HEK293 (cell line): ENCODE measurements around the gene QSER1.

Experiments
- CTCF ChIA-PET: fragments of 350-600 bp; formaldehyde crosslinking; extraction: SDS; loops from one replicate; lab custom pipeline; 2021; ENCODE audit warnings: antibody characterized with exemption; lab: Yijun Ruan, JAX
- POLR2A ChIA-PET: fragments of 300-600 bp; formaldehyde crosslinking; extraction: SDS; loops from one replicate; lab custom pipeline; 2020; ENCODE audit warnings: antibody characterized with exemption, inconsistent platforms; lab: Yijun Ruan, JAX
- H3K27ac ChIP-seq: fragments of 200-500 bp; sonication (Bioruptor generic); 2 replicates; pipeline ENCODE4 v1.5.1; 2014; ENCODE audit warnings: low read depth, low read length, control low read depth, inconsistent platforms; ENCODE audit errors: extremely low read depth
- H3K36me3 ChIP-seq, 2 experiments: fragments of 200-500 bp in 1 of 2; sonication (Bioruptor generic) in 1 of 2; 1 replicate in 1 of 2; 2 replicates in 1 of 2; pipeline ENCODE4 v1.5.1; 2014 to 2017; ENCODE audit warnings: inconsistent platforms in 2 of 2, low read length in 2 of 2; ENCODE audit not compliant: control insufficient read depth in 2 of 2, insufficient read depth in 1 of 2
- H3K4me1 ChIP-seq: fragments of 200-500 bp; sonication (Bioruptor generic); 2 replicates; pipeline ENCODE4 v1.5.1; 2014; ENCODE audit warnings: mild to moderate bottlenecking, low read length, inconsistent platforms; ENCODE audit not compliant: control insufficient read depth, insufficient read depth
- H3K4me3 ChIP-seq: 2 replicates; pipeline ENCODE4 v1.5.1; 2011; ENCODE audit warnings: low read depth, mild to moderate bottlenecking, control low read depth, low read length, moderate library complexity
- H3K9me3 ChIP-seq: fragments of 200-500 bp; sonication (Bioruptor generic); 2 replicates; pipeline ENCODE4 v1.5.1; 2014; ENCODE audit warnings: low read depth, low read length, inconsistent platforms; ENCODE audit not compliant: control insufficient read depth, insufficient read depth
- FEZF1 ChIP-seq: fragments of 450-650 bp; formaldehyde crosslinking; IDR thresholded peaks from 2 replicates; pipeline ENCODE4 v1.5.1; 2016; ENCODE audit warnings: missing biosample characterization, missing genetic modification characterization
- GFI1B ChIP-seq: fragments of 450-650 bp; formaldehyde crosslinking; IDR thresholded peaks from 2 replicates; pipeline ENCODE4 v1.5.1; 2016; ENCODE audit warnings: missing biosample characterization, missing genetic modification characterization
- OVOL3 ChIP-seq: fragments of 450-650 bp; formaldehyde crosslinking; IDR thresholded peaks from 2 replicates; pipeline ENCODE4 v1.5.1; 2016; ENCODE audit warnings: missing biosample characterization, missing genetic modification characterization
- SCRT2 ChIP-seq: fragments of 450-650 bp; formaldehyde crosslinking; IDR thresholded peaks from 2 replicates; pipeline ENCODE4 v1.5.1; 2016; ENCODE audit warnings: missing biosample characterization, missing genetic modification characterization
- ZBTB1 ChIP-seq: fragments of 450-650 bp; formaldehyde crosslinking; IDR thresholded peaks from 2 replicates; pipeline ENCODE4 v1.5.1; 2016; ENCODE audit warnings: missing biosample characterization, missing genetic modification characterization
- ZBTB21 ChIP-seq: fragments of 450-650 bp; formaldehyde crosslinking; IDR thresholded peaks from 2 replicates; pipeline ENCODE4 v1.5.1; 2017; ENCODE audit warnings: missing biosample characterization, missing genetic modification characterization
- ZIC2 ChIP-seq: fragments of 450-650 bp; formaldehyde crosslinking; IDR thresholded peaks from 2 replicates; pipeline ENCODE4 v1.5.1; 2016; ENCODE audit warnings: missing biosample characterization, missing genetic modification characterization
- ZNF112 ChIP-seq: fragments of 450-650 bp; formaldehyde crosslinking; IDR thresholded peaks from 2 replicates; pipeline ENCODE4 v1.5.0; 2017; ENCODE audit warnings: missing biosample characterization, missing genetic modification characterization
- ZNF169 ChIP-seq: fragments of 450-650 bp; formaldehyde crosslinking; IDR thresholded peaks from 2 replicates; pipeline ENCODE4 v1.5.1; 2016; ENCODE audit warnings: missing biosample characterization, missing genetic modification characterization
- ZNF184 ChIP-seq: fragments of 450-650 bp; IDR thresholded peaks from 2 replicates; pipeline ENCODE4 v1.5.1; 2018; ENCODE audit warnings: missing biosample characterization, mild to moderate bottlenecking, missing genetic modification characterization
- ZNF19 ChIP-seq: fragments of 450-650 bp; formaldehyde crosslinking; IDR thresholded peaks from 2 replicates; pipeline ENCODE4; 2016; ENCODE audit warnings: missing biosample characterization, missing genetic modification characterization, low read depth
- ZNF221 ChIP-seq: fragments of 450-650 bp; formaldehyde crosslinking; IDR thresholded peaks from 2 replicates; pipeline ENCODE4 v1.5.1; 2017; ENCODE audit warnings: missing biosample characterization, missing genetic modification characterization, borderline replicate concordance
- ZNF26 ChIP-seq: fragments of 450-650 bp; formaldehyde crosslinking; IDR thresholded peaks from 2 replicates; pipeline ENCODE4 v1.5.1; 2016; ENCODE audit warnings: missing biosample characterization, missing genetic modification characterization
- ZNF280C ChIP-seq: fragments of 450-650 bp; formaldehyde crosslinking; IDR thresholded peaks from 2 replicates; pipeline ENCODE4 v1.5.1; 2016; ENCODE audit warnings: missing biosample characterization, missing genetic modification characterization
- ZNF416 ChIP-seq: fragments of 450-650 bp; formaldehyde crosslinking; IDR thresholded peaks from 2 replicates; pipeline ENCODE4 v1.5.1; 2016; ENCODE audit warnings: missing biosample characterization, missing genetic modification characterization
- ZNF544 ChIP-seq: fragments of 450-650 bp; formaldehyde crosslinking; IDR thresholded peaks from 2 replicates; pipeline ENCODE4 v1.5.0; 2017; ENCODE audit warnings: missing biosample characterization, missing genetic modification characterization
- ZNF596 ChIP-seq: fragments of 450-650 bp; IDR thresholded peaks from 2 replicates; pipeline ENCODE4 v1.5.0; 2018; ENCODE audit warnings: missing biosample characterization, mild to moderate bottlenecking, missing genetic modification characterization, moderate library complexity
- ZNF610 ChIP-seq: fragments of 450-650 bp; formaldehyde crosslinking; IDR thresholded peaks from 2 replicates; pipeline ENCODE4 v1.5.1; 2016; ENCODE audit warnings: missing biosample characterization, missing genetic modification characterization, borderline replicate concordance
- ZNF623 ChIP-seq: fragments of 450-650 bp; formaldehyde crosslinking; IDR thresholded peaks from 2 replicates; pipeline ENCODE4 v1.5.1; 2016; ENCODE audit warnings: missing biosample characterization, missing genetic modification characterization
- ZNF777 ChIP-seq: fragments of 450-650 bp; formaldehyde crosslinking; IDR thresholded peaks from 2 replicates; pipeline ENCODE4 v1.5.1; 2017; ENCODE audit warnings: missing biosample characterization, missing genetic modification characterization, borderline replicate concordance
- TF ChIP-seq, protein P1 (sequence below): fragments of 450-650 bp; formaldehyde crosslinking; conservative IDR thresholded peaks from 2 replicates; pipeline ENCODE4 v1.5.1; 2016; ENCODE audit warnings: low read depth, missing biosample characterization, missing genetic modification characterization
- TF ChIP-seq, protein P2 (sequence below): fragments of 450-650 bp; formaldehyde crosslinking; IDR thresholded peaks from 2 replicates; pipeline ENCODE4 v1.5.1; 2016; ENCODE audit warnings: missing biosample characterization, missing genetic modification characterization
- TF ChIP-seq, protein P3 (sequence below): fragments of 450-650 bp; formaldehyde crosslinking; IDR thresholded peaks from 2 replicates; pipeline ENCODE4 v1.5.1; 2016; ENCODE audit warnings: missing biosample characterization, missing genetic modification characterization

Gene QSER1

GRCh38 chr11:32919338-32919737 is 26.7 kb downstream of the QSER1 start:
- CTCF ChIA-PET, result no interaction called here
- no peak overlapping the region for H3K27ac ChIP-seq
- POLR2A ChIA-PET, result no interaction called here
- no peaks in the 10 kb centered on the region for H3K9me3 ChIP-seq
- H3K4me3 ChIP-seq, result no peak overlapping the region
- TF ChIP-seq ZNF26 (tag by site-specific recombination), result no peak
- no peak for TF ChIP-seq ZNF416 (tag by site-specific recombination)
- no peak for TF ChIP-seq ZNF623 (tag by site-specific recombination)
- no peak for TF ChIP-seq ZNF544 (tag by site-specific recombination)
- no peak for TF ChIP-seq ZIC2
- TF ChIP-seq ZNF610 (tag by site-specific recombination), result no peak
- no peak for TF ChIP-seq SCRT2
- TF ChIP-seq FEZF1 (tag by site-specific recombination), result no peak
- no peaks in the 10 kb centered on the region for H3K36me3 ChIP-seq
- H3K4me1 ChIP-seq, result no peaks in the 10 kb centered on the region

- Histone ChIP-seq H3K4me3 (no peak overlapping the region), H3K36me3 (no peaks in the 10 kb centered on the region), H3K27ac (no peak overlapping the region), H3K4me1 (no peaks in the 10 kb centered on the region), H3K9me3 (no peaks in the 10 kb centered on the region)
- TF ChIP-seq, protein P1, sequence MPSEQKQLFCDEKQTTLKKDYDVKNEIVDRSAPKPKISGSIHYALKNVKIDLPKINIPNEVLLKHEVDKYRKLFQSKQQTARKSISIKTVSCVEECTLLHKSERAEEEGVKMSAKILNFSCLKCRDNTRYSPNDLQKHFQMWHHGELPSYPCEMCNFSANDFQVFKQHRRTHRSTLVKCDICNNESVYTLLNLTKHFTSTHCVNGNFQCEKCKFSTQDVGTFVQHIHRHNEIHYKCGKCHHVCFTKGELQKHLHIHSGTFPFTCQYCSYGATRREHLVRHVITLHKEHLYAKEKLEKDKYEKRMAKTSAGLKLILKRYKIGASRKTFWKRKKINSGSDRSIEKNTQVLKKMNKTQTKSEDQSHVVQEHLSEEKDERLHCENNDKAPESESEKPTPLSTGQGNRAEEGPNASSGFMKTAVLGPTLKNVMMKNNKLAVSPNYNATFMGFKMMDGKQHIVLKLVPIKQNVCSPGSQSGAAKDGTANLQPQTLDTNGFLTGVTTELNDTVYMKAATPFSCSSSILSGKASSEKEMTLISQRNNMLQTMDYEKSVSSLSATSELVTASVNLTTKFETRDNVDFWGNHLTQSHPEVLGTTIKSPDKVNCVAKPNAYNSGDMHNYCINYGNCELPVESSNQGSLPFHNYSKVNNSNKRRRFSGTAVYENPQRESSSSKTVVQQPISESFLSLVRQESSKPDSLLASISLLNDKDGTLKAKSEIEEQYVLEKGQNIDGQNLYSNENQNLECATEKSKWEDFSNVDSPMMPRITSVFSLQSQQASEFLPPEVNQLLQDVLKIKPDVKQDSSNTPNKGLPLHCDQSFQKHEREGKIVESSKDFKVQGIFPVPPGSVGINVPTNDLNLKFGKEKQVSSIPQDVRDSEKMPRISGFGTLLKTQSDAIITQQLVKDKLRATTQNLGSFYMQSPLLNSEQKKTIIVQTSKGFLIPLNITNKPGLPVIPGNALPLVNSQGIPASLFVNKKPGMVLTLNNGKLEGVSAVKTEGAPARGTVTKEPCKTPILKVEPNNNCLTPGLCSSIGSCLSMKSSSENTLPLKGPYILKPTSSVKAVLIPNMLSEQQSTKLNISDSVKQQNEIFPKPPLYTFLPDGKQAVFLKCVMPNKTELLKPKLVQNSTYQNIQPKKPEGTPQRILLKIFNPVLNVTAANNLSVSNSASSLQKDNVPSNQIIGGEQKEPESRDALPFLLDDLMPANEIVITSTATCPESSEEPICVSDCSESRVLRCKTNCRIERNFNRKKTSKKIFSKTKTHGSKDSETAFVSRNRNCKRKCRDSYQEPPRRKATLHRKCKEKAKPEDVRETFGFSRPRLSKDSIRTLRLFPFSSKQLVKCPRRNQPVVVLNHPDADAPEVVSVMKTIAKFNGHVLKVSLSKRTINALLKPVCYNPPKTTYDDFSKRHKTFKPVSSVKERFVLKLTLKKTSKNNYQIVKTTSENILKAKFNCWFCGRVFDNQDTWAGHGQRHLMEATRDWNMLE (tag by site-specific recombination), result no peak
- TF ChIP-seq, protein P2, sequence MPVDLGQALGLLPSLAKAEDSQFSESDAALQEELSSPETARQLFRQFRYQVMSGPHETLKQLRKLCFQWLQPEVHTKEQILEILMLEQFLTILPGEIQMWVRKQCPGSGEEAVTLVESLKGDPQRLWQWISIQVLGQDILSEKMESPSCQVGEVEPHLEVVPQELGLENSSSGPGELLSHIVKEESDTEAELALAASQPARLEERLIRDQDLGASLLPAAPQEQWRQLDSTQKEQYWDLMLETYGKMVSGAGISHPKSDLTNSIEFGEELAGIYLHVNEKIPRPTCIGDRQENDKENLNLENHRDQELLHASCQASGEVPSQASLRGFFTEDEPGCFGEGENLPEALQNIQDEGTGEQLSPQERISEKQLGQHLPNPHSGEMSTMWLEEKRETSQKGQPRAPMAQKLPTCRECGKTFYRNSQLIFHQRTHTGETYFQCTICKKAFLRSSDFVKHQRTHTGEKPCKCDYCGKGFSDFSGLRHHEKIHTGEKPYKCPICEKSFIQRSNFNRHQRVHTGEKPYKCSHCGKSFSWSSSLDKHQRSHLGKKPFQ (tag by site-specific recombination), result no peak
- TF ChIP-seq ZNF169 (tag by site-specific recombination), result no peak
- no peak for TF ChIP-seq ZNF184 (tag by site-specific recombination)
- no peak for TF ChIP-seq OVOL3 (tag by site-specific recombination)
- TF ChIP-seq ZNF112, result no peak
- CTCF ChIA-PET, result no interaction called here
- POLR2A ChIA-PET, result no interaction called here
Measured at GRCh38 chr11:32920570-32920969, 28.0 kb downstream of the QSER1 start.

GRCh38 chr11:32921204-32921603 is 28.6 kb downstream of the QSER1 start:
- Histone ChIP-seq H3K9me3 (no peaks in the 10 kb centered on the region), H3K4me1 (no peaks in the 10 kb centered on the region), H3K36me3 (no peaks in the 10 kb centered on the region), H3K4me3 (no peak overlapping the region), H3K27ac (no peak overlapping the region)
- ChIA-PET POLR2A (no interaction called here), CTCF (no interaction called here)
- TF ChIP-seq GFI1B (no peak), ZNF221 (tag by site-specific recombination) (no peak), ZNF19 (tag by site-specific recombination) (no peak), ZNF280C (tag by site-specific recombination) (no peak), ZBTB1 (no peak), ZBTB21 (tag by site-specific recombination) (no peak), ZNF777 (tag by site-specific recombination) (no peak), ZNF596 (tag by site-specific recombination) (no peak)
- TF ChIP-seq, protein P3, sequence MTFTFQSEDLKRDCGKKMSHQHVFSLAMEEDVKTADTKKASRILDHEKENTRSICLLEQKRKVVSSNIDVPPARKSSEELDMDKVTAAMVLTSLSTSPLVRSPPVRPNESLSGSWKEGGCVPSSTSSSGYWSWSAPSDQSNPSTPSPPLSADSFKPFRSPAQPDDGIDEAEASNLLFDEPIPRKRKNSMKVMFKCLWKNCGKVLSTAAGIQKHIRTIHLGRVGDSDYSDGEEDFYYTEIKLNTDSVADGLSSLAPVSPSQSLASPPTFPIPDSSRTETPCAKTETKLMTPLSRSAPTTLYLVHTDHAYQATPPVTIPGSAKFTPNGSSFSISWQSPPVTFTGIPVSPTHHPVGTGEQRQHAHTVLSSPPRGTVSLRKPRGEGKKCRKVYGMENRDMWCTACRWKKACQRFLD (tag by site-specific recombination), result no peak
